ENCODE results near the gene S100A1.
A peak's percentile ranks its signal among the peaks of the same experiment; 100 is the strongest.

The S100A1 gene

DNA sequence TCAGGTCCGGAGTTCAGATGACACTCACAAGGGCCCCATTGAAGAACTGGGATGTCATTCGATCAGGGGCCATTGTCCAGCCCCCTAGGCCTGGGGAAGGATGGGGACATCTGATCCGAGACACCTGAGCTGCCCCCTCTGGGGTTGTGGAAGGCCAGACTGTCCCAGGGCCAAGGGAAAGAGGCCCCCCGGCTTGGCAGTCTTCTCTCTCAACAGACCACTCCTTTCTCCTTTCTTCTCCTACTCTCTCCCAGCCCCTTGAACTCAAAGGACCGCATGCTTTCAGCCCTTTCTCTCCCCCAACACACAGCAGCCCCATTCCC, 1.1 kb downstream of the S100A1 start:
- peak overlapping the region; percentile 49 for H3K4me3 Mint-ChIP-seq

GRCh38 chr1:153629971-153630370, 1.7 kb downstream of the S100A1 start:
- Mint-ChIP-seq H3K9me3 (peaks cover 12% of the 10 kb centered on the region), H3K36me3 (ENCODE audit: low read depth) (peaks cover 29% of the 10 kb centered on the region), H3K4me3 (no peak overlapping the region), H3K4me1 (peaks cover 91% of the 10 kb centered on the region), H3K27me3 (ENCODE audit: low read depth, poor library complexity) (peaks cover 3% of the 10 kb centered on the region), H3K27ac (peak overlapping the region; percentile 75)
- no peak for DNase-seq
- TF ChIP-seq, protein P1, sequence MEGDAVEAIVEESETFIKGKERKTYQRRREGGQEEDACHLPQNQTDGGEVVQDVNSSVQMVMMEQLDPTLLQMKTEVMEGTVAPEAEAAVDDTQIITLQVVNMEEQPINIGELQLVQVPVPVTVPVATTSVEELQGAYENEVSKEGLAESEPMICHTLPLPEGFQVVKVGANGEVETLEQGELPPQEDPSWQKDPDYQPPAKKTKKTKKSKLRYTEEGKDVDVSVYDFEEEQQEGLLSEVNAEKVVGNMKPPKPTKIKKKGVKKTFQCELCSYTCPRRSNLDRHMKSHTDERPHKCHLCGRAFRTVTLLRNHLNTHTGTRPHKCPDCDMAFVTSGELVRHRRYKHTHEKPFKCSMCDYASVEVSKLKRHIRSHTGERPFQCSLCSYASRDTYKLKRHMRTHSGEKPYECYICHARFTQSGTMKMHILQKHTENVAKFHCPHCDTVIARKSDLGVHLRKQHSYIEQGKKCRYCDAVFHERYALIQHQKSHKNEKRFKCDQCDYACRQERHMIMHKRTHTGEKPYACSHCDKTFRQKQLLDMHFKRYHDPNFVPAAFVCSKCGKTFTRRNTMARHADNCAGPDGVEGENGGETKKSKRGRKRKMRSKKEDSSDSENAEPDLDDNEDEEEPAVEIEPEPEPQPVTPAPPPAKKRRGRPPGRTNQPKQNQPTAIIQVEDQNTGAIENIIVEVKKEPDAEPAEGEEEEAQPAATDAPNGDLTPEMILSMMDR (IDR thresholded peaks at IDR 0.05) = no peak

More for the DNA sequence above, 1.1 kb downstream of the S100A1 start:
- peaks cover 92% of the 10 kb centered on the region for H3K4me1 Mint-ChIP-seq
- DNase-seq = no peak
- peak overlapping the region; percentile 75 for H3K27ac Mint-ChIP-seq
- H3K36me3 Mint-ChIP-seq (ENCODE audit: low read depth) = peaks cover 32% of the 10 kb centered on the region
- H3K27me3 Mint-ChIP-seq (ENCODE audit: low read depth, poor library complexity) = peaks cover 3% of the 10 kb centered on the region
- TF ChIP-seq, protein P1 (IDR thresholded peaks at IDR 0.05) = no peak
- peaks cover 12% of the 10 kb centered on the region for H3K9me3 Mint-ChIP-seq

GRCh38 chr1:153630384-153630783, 2.1 kb downstream of the S100A1 start:
- peaks cover 3% of the 10 kb centered on the region for H3K27me3 Mint-ChIP-seq (ENCODE audit: low read depth, poor library complexity)
- no peak for DNase-seq
- TF ChIP-seq, protein P1 (IDR thresholded peaks at IDR 0.05) = no peak
- peak overlapping the region; percentile 75 for H3K27ac Mint-ChIP-seq
- H3K4me1 Mint-ChIP-seq = peaks cover 89% of the 10 kb centered on the region
- H3K4me3 Mint-ChIP-seq = no peak overlapping the region
- H3K36me3 Mint-ChIP-seq (ENCODE audit: low read depth) = peaks cover 25% of the 10 kb centered on the region
- H3K9me3 Mint-ChIP-seq = peaks cover 12% of the 10 kb centered on the region

DNA sequence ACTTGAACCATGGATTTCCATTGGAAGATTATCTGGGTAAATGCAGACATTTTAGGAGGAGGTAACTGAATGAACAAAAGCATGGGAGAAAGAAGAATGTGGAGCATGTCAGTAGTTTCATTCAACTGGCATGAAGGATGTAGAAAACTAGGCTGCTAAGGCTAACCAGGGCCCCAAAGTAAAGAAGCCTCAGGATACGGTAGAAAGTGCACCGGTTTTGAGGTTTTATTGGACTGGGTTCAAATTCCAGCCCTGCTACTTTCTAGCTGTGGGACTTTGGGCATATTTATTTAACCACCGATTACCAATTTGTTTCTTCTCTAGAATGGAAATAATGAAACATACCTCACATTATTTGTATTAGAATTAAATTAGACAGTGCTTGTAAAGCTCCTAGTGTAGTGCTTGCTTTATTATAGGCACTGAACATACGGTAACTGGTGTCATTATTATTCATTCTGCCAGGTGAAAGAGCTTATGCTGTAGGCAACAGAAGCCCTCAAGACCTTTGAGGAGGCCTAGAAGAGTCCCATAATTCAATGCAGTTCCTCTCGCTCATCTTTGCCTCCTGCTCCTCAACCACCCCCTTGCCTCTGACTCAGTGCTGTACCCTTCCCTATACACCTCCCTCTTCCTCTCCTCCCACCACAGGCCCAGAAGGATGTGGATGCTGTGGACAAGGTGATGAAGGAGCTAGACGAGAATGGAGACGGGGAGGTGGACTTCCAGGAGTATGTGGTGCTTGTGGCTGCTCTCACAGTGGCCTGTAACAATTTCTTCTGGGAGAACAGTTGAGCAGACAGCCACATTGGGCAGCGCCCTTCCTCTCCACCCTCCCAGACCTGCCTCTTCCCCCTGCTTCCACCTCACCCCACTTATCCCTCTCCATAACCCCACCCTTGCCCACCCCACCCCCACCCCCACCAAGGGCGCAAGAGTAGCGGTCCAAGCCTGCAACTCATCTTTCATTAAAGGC, 3.1 kb downstream of the S100A1 start:
- peaks cover 12% of the 10 kb centered on the region for H3K9me3 Mint-ChIP-seq
- H3K27ac Mint-ChIP-seq = no peak overlapping the region
- H3K4me3 Mint-ChIP-seq = no peak overlapping the region
- peaks cover 27% of the 10 kb centered on the region for H3K36me3 Mint-ChIP-seq (ENCODE audit: low read depth)
- peaks cover 3% of the 10 kb centered on the region for H3K27me3 Mint-ChIP-seq (ENCODE audit: low read depth, poor library complexity)
- TF ChIP-seq, protein P1 (IDR thresholded peaks at IDR 0.05) = no peak
- DNase-seq = no peak
- peaks cover 88% of the 10 kb centered on the region for H3K4me1 Mint-ChIP-seq

DNA sequence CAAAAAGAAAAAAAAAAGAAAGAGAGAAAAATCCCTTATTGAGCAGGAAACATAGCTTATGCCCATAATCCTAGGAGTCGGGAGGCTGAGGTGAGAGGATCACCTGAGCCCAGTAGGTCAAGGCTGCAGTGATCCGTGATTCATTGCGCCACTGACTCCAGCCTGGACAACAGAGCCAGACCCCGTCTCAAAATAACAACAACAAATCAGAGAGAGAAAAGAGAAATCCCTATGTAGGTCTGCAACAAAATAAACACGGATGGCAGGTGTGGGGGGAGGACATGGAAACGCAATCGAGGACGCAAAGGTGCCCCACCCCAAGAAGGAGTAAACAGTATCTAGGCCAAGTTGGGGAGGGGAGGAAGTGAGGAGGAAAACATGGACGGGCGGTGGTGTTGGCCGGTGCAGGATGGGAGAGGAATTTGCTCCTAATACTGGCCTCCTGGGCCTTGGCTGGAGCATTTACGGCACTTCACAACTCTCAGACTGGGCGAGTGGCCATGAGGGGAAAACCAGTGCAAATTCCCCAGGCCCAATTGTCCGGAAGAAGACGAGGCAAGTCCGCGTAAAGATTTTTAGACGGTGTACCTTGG, 5.0 kb downstream of the S100A1 start:
- peaks cover 44% of the 10 kb centered on the region for H3K36me3 Mint-ChIP-seq (ENCODE audit: low read depth)
- H3K4me3 Mint-ChIP-seq = peak overlapping the region; percentile 96
- TF ChIP-seq, protein P1 (IDR thresholded peaks at IDR 0.05) = no peak
- no peak for DNase-seq
- H3K27ac Mint-ChIP-seq = no peak overlapping the region
- H3K9me3 Mint-ChIP-seq = peaks cover 12% of the 10 kb centered on the region
- H3K4me1 Mint-ChIP-seq = peaks cover 86% of the 10 kb centered on the region
- peaks cover 3% of the 10 kb centered on the region for H3K27me3 Mint-ChIP-seq (ENCODE audit: low read depth, poor library complexity)

Data from nephron progenitor cell (in vitro differentiated cells).